Inflammatory macrophage treated with lipopolysaccharide for 1 hour (primary cell): ENCODE data around the gene SRM.
"Not testable (repeated sequence)": the region's sequence is repeated elsewhere in the genome, so short reads cannot be mapped to it uniquely, and the experiment has no call there.

Experiments used
- DNase-seq, 2 donors: peaks; one replicate each; pipeline ENCODE4 v3.0.0-alpha.2; 2020 to 2022

Gene SRM

DNA sequence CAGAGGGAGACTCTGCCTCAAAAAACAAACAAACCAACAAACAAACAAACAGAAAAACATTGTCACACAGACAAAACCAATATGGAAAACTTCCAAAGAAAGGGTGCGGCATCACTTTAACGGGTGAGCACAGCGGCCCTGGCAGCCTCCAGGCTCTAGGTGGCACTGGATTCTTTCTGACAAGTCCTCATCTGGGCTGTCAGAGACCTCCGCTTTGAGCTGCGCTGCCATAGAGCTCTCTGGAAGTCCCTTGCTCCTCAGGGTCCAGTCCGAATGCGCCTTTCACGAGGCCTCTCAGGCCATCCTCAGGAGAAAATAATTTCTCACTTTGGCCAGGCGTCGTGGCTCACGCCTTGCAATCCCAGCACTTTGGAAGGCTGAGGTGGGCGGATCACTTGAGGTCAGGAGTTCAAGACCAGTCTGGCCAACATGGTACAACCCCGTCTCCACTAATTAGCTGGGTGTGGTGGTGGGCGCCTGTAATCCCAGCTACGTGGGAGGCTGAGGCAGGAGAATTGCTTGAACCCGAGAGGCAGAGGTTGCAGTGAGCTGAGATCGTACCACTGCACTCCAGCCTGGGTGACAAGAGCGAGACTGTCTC, 4.2 kb upstream of the SRM start:
- not testable (repeated sequence) for DNase-seq

DNA sequence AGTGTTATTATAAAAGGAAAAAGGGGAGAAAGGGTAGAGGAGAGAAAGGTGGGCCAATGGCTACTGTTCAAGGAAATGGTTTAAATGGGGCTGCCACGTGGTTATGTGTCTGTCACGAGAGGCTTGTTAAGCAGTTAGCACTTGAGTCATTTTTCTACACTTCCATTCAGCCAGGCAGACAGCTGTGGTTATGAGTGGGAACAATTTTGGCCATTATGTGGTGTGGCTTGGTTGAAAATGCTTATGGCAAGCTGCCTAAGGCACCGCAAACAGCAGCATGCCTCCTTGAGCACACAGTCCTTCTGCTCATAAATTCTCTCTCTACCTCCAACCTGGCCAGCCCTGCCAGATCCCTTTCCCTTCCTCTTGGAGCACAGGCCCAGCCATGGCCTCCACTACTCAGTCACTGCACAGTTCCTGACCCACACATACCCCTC, 3.2 kb upstream of the SRM start:
- DNase-seq, result no peak

DNA sequence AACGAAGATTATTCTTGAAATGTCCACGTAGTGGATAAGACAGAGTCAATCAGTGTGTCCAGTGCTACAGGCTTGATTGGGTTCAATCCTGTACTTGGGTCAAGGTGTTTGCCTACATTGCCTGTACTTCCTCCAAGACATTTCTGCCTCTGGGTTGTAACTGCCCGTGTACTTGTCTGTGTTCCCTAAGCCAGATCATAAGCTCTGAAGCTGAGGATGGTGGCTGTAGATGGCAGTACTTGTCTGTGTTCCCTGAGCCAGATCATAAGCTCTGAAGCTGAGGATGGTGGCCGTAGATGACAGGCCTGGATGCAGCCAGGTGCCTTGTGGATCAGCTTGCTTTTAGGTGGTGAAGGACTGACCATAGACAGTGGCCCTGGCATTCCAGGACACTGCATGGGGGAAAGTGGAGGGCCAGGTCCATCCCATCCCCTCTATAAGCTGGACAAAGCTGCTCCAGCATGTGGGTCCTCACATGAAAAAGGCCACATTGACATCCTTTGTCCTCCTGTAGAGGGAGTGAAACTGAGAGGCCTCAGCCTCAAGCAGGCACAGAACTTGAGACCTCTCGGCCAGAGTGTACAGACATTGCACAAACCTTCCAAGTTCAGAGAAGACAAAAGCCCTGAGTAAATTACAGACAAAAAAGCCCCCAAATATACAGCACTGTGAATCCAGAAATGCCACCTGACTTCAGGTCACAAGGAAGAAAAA, 2.0 kb upstream of the SRM start:
- DNase-seq, result no peak

DNA sequence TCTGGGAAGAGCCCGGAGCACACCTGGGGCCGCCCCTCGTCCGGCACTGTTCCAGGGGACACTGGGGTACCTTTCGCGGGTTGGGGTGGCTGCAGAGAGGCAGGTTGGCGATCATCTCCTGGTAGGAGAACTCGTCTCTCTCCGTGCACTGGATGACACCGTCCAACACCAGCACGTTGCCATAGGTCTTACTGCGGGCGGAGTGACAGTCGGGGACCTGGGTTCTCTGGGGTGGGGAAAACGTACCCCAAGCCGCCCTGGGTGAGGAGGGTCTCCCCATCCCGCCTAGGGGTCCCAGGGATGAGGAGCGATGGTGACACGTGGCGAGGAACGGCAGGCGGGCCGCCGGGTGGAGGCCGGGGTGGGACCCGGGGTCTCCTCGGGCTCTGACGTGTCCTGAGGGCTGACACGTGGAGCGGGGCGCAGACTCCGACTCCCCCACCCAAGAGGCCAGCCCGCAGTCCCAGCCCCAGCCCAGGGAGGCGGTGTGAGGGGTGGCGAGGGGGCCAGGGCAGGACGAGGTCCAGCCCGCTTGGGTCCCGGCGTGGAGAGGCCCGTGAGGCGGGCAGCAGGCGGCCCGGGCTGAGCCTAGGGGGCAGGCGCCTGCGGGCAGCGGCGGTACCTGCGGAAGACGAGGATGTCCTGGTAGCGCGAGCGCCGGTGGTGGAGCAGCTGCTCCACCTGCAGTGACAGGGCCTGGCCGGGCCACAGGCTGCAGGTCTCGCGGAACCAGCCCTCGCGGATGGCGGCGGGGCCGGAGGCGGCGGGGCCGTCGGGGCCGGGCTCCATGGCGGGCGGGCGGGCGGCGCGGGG, 457 bp downstream of the SRM start:
- no peak for DNase-seq

DNA sequence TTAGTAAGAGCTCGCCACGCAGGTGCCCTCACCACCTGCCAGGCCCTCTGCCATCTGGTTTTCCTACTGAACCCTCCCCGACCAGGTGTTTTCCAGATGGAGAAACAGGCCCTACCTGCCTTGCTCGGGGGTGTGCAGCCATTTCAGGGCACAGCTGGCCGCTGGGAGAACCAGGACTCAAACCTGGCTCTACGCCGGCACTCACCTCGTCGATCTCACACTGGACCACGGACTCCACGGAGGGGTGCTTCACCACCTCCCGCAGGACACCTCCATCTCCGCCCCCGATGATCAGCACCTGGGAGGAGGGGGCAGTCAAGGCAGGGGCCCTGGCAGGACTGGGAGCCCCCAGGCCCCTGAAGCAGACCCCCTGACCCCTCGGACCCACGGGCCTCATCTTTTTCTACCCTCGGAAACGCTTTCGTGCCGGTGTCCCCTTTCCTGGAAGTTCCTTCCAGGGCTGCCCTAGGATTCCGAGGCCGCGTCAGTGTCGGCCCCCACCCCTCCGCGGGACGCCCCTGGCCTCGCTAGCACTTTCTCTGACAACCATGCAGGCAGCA, 1.1 kb downstream of the SRM start:
- no peak for DNase-seq

DNA sequence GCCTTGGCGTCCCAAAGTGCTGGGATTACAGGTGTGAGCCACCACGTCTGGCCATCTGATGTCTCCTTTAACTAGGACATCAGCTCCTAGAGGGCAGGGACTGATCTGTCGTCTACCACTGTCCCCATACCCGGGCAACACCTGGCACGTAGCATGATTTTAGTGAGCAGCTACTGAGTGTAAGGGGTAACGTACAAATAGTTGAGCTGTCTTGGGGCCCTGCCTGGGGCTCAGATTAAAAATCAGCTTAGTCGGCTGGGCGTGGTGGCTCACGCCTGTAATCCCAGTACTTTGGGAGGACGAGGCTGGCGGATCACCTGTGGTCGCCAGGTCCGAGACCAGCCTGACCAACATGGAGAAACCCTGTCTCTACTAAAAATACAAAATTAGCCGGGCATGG, 1.8 kb downstream of the SRM start:
- no peak for DNase-seq

DNA sequence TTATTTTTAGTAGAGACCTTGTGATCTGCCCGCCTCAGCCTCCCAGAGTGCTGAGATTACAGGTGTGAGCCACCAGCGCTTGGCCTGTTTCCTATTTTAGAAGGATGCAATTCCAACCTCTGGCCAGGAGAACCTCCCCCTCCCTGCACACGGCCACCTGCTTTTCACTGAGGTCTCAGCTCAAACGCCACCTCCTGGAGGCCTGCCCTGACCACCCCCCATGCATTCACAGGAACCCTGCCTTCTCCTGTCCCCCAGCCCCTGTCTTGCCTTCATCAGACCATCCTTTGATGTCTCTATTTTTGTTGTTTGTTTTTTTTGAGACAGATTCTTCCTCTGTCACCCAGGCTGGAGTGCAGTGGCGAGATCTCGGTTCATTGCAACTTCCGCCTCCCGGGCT, 2.3 kb downstream of the SRM start:
- no peak for DNase-seq

DNA sequence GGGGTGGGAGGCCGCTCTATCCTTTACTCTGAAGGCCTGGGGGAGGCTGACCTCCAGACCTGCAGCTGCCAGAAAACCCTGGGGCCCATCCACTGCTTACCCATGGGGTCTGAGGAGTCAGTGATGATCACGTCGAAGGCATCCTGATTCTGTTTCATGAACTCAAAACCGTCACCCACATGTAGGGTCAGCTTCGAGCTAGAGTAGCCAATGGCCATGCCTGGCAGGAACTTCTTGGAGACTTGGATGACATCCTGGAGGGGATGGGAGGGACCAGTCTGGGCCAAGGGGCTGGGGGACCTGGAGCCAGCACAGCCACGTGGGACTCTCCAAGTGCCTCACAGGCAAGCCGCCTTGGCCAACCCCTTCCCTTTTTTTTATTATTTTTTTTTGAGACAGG, 3.3 kb downstream of the SRM start:
- no peak for DNase-seq

DNA sequence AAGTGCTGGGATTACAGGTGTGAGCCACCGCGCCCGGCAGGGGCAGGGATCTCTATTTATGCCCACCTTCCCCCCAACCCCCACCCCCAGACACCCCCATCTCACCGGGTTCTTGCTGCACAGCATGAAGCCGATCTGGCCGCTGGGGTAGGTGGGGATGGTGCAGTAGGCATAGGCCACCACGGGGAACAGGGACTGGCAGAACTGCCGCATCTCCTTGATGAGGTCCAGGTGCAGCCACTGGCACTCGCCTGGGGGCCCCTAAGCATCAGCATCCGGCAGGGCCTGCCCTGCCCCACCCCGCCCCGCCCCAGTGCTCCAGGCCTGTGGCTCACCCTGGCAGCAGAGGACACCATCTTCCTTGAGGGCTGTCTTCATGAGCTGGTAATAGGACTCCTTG, 4.1 kb downstream of the SRM start:
- no peak for DNase-seq

DNA sequence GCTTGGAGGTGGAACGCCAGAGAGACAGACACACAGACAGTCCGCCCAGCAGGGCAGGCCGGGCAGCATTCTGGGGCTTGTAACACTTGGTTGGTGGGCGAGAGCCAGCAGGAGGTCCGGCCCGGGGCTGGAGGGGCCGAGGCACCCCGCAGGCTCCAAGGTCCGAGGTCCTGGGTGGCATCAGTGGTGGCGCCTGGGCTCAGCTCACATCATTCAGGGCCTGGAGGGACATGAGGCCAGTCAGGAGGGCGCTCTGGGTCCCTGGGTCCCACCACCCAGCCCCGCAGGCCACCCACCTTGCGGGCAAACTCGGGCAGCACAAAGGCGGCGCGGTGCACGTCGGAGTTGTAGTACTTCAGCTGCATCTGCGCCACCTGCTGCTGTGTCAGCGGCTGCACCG, 5.2 kb downstream of the SRM start:
- DNase-seq, result no peak

DNA sequence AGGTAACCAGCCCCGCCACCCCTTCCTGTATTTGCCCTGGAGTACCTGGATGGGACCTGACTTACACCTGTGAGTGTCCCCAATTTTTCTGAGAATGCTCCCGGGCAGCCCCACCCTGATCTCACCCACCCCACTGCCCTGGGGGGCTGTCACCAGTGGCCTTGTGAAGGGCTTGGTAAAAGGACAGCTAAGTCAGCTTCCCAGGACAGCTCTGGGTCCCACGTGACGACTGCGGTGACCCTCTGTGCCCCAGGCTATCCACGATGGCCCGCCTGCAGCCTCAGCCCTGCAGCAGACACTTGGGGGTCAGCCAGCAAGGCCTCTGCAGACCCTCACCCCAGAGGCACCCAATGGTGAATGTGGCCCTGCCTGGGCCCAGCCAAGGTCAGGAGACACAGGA, 5.6 kb downstream of the SRM start:
- no peak for DNase-seq

DNA sequence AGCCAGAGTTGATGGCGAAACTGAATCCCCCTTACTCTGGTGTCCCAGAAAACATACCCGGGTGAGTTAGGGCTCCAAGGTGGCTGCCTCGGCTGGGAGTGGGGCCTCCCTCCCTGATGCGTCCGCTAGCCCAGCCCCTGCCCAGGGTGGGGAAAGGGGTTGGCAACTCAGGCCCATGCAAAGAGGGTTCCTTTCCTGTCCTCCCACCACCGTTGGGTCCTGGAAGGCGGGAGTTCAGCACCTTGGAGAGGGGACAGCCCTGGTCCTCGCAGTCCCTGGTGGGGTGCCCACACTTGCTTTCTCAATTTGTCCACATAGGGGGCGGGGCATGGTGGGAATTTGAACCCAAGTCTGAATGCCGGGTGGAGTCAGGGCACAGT, 6.1 kb downstream of the SRM start:
- DNase-seq, result no peak

DNA sequence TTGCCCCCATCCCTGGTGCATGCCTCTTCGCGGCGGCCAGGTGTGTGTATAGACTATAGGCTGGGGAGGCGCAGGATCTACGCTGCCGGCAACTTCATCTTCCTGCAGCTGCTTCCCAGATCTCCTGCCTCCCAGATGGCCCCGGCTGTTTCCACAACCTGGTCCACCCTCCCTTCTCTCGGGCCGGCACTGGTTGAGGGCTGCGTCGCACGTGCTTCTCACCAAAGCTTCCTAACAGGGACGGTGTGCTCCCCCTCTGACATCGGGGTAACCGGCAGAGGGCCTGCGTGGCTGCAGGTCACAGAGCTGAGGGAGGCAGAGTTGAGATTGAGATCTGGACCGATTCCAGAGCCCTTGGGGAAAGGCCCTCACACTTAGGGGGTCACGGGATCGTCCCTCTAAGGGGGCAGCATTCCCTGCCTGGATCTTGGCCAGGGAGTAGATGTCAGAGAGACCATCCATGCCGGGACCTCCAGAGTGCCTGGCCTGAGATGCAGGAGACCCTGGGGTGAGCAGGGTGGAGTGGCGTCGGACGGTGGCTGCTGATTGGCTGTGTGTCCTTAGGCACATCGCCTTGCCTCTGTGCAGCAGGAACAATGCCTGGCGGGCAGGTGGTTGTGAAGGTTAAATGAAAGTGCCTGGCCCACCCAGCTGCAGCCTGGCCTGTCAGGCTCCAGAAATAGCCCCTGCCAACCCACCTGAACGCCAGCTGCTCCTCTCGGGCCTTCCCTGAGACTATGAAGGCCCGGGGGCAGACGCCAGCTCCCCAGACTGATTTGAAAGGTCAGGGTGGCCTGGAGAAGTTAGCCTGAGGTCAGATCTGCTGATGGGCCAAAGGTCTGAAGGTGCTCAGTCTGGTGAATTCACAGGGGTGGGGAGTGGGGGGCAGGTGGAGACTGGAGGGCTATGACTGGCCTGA, 6.7 kb downstream of the SRM start:
- DNase-seq, result no peak

DNA sequence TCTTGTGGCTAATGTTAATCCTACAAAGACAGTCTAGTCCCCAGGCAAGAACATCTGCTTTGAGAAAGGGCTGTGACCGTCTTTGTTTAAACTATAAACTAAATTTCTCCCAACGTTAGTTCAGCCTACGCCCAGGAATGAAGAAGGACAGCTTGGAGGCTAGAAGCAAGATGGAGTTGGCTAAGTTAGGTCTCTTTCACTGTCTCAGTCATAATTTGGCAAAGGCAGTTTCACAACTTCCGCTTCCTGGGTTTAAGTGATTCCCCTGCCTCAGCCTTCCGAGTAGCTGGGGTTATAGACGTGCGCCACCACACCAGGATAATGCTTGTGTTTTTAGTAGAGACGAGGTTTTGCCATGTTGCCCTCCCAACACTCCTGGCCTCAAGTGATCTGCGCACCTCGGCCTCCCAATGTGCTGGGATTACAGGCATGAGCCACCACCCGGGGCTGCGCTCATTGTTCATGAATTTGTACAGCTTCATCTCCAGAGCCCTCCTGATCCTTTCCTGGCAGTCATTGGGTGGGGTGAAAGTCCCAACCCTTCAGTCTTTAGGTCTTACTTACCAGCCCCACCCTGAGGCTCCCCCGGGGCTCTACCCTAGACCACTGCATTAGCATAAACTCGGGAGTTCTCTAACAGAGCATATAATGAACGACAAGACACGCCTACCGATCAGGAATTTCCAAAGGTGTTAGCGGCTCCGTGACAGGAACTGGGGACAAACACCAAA, 7.9 kb downstream of the SRM start:
- DNase-seq, result peak; percentile 52 to 68

DNA sequence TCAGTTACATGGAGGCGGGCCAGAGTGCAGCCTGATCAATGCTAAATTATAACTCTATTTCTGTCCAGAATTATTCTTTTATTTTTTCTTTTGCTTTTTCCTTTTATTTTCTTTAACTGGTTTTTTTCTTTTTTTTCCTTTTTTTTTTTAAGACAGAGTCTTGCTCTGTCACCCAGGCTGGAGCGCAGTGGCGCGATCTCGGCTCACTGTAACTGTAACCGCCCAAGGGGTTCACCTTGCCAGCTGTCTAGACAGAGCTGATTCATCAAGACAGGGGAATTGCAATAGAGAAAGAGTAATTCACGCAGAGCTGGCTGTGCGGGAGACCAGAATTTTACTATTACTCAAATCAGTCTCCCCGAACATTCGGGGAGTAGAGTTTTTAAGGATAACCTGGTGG, 8.7 kb downstream of the SRM start:
- not testable (repeated sequence) for DNase-seq

DNA sequence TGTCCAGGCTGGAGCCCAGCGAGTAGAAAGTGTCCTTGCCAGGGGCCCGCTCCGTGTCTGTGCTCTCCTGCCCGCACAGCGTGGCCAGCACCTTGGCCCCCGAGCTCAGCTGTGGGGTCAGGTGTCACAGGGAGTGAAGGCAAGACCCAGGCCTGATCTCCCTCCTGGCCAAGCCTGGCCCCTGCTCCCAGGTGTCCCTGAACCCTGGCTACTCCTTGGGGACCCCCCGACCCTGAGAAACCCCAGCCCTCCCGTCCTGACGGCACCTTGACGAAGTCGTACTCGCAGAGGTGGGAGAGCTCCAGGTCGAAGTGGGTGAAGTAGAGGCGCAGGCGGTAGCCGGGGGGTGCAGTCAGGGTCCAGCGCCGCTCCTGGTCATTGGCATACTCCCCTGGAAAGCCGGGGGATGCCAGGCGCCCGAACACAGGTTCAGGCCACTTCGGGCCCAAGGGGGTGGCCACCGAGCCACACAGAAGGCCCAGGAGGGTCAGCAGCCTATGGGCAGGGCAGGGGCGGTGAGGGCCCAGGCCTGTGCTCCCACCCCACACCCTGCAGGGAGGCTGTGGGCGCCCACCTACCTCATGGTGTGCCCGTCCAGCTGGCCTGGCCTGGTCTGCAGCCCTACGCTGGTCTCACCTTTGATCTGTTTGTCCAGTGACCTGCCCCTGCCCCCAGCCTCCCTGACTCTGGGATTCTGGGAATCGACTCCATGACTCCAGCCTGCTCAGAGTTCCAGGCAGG, 13.0 kb downstream of the SRM start, which contains the start of gene MASP2:
MASP2 (minus strand) TSS at position 615 of the 741 bp plus-strand sequence; CDS start at position 583, 32 bp downstream.
- DNase-seq, result no peak

DNA sequence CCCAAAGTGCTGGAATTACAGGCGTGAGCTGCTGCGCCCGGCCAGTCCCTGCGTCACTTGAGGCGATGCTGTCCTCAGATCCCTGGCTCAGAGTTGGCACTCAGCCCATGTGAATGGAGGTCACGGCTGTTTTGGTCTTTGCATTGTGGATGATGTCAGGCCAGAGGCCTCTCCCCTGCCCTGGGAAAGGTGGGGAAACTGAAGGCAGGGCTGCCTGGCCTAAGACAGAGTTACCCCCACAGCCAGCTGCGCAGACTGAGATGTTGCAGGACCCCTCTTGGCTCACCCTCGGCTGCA, 13.6 kb downstream of the SRM start:
- no peak for DNase-seq

DNA sequence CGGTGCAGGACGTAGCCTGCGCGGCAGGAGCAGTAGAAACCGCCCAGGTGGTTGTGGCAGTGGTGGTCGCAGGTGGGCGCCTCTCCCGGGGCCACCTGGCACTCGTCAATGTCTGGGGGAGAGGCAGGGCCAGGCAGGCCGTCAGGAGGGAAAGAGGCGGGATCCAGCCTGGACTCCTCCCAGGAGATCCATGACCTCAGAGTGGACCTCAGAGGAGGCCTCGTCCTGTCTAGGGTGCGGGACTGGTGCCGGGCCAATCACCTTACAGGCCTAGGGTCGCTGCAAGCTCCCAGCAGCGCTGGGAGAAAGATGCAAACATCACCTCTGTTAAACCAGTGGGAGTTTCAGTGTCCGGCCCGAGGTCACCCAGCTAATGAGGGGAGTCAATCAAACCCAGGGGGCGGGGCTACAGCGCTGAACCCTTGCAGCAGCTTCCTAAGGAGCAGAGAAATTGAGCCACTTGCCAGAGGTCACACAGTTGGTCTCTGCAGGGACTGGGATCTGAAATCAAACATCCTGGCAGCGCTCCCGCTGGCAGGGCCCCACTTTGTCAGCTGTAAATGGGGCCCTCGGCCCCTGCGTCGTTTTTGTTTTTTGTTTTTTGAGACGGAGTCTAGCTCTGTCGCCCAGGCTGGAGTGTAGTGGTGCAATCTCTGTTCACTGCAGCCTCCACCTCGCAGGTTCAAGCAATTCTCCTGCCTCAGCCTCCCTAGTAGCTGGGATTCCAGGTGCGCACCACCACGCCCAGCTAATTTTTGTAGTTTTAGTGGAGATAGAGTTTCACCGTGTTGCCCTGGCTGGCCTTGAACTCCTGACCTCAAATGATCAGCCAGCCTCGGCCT, 14.2 kb downstream of the SRM start:
- DNase-seq, result no peak

DNA sequence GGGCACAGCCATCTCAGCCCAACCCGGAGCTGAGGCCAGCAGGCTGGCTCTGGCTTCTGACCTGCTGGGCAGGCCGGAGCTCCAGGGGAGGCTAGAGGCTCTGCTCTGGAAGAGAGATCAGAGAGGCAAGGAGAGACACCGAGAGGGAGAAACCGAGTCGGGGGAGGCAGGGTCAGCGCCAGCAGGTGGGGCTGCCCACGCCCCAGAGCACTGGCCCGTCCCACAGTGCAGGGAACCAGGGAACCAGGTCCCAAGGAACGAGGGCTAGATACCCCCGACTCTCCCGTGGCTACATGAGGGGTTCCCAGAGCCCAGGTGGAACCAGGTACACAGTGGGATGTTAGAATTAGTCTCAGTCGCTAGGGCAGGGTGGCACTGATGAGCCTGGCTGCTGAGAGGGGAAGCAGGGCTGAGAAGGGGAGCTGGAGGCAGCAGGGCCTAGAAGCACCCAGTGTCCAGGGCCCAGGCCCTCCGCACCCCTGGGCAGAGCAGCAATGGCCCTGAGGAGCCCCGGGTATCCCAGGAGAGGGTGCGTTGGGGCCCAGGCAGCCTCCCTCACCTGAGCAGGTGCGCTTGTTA, 14.9 kb downstream of the SRM start:
- no peak for DNase-seq
